K562 (cell line): ENCODE results near the gene EFCAB3. TPM values are rescaled to one million over a fixed set of nuclear protein-coding genes. Genes with fewer than 3 reads are reported as not detected.
"Not testable (repeated sequence)": the region's sequence is repeated elsewhere in the genome, so short reads cannot be mapped to it uniquely, and the experiment has no call there.

ENCODE experiments used
- BHLHE40 ChIP-seq: IDR thresholded peaks from 2 replicates; pipeline ENCODE4 v1.6.1; 2011; ENCODE audit warnings: low read length, improper control_type of control experiment
- CREB1 ChIP-seq, 2 experiments: sonication (generic) in 1 of 2; formaldehyde crosslinking in 1 of 2; IDR thresholded peaks; 2 replicates each; pipeline versions ENCODE4 v1.6.1 to v1.8.0; 2012 to 2022; ENCODE audit warnings: inconsistent platforms in 1 of 2, mild to moderate bottlenecking in 1 of 2, missing genetic modification reagents in 1 of 2, moderate library complexity in 1 of 2
- DMBX1 ChIP-seq: fragments of 250-450 bp; sonication (Bioruptor Pico); IDR thresholded peaks from 2 replicates; pipeline ENCODE4 v1.8.0; 2022; ENCODE audit warnings: inconsistent platforms, mild to moderate bottlenecking, moderate library complexity, borderline replicate concordance
- E2F6 ChIP-seq, 2 experiments: IDR thresholded peaks; 2 replicates each; pipeline ENCODE4 v1.6.1; 2011; ENCODE audit warnings: borderline replicate concordance in 1 of 2, control low read depth in 1 of 2, low read depth in 1 of 2, low read length in 1 of 2, mild to moderate bottlenecking in 1 of 2, mixed read lengths in 1 of 2, moderate library complexity in 1 of 2; ENCODE audit not compliant: insufficient read depth in 1 of 2, insufficient read length in 1 of 2, poor library complexity in 1 of 2, severe bottlenecking in 1 of 2; ENCODE audit errors: extremely low read depth in 1 of 2
- EP300 ChIP-seq: IDR thresholded peaks from 2 replicates; pipeline ENCODE4 v1.6.1; 2012; ENCODE audit warnings: low read length, improper control_type of control experiment
- ETV5 ChIP-seq: sonication (generic); formaldehyde crosslinking; IDR thresholded peaks from 2 replicates; pipeline ENCODE4 v1.4.0; 2020; ENCODE audit warnings: low read depth, mild to moderate bottlenecking, missing genetic modification reagents
- HNRNPLL ChIP-seq: fragments of 200-400 bp; formaldehyde crosslinking; IDR thresholded peaks from 2 replicates; pipeline ENCODE4 v1.6.1; 2017; ENCODE audit warnings: low read length, low read depth, mild to moderate bottlenecking; ENCODE audit not compliant: poor library complexity, severe bottlenecking
- KDM5B ChIP-seq: fragments of 200-600 bp; sonication (generic); IDR thresholded peaks from 2 replicates; pipeline ENCODE4 v1.6.1; 2012; ENCODE audit warnings: low read depth, mild to moderate bottlenecking, moderate library complexity, low read length, control low read depth, inconsistent platforms; ENCODE audit not compliant: insufficient replicate concordance
- KLF1 ChIP-seq: fragments of 450-650 bp; IDR thresholded peaks from 2 replicates; pipeline ENCODE4 v1.6.1; 2016; ENCODE audit warnings: missing genetic modification characterization, missing compliant biosample characterization
- MYC ChIP-seq, 2 experiments: fragments of 250-450 bp in 1 of 2; sonication (Bioruptor Pico) in 1 of 2; IDR thresholded peaks; 2 replicates each; pipeline versions ENCODE4 v1.5.1 to v1.6.1; 2012 to 2021; ENCODE audit warnings: low read depth in 2 of 2, borderline replicate concordance in 1 of 2, improper control_type of control experiment in 1 of 2, low read length in 1 of 2, mild to moderate bottlenecking in 1 of 2, moderate library complexity in 1 of 2
- NFRKB ChIP-seq: fragments of 450-650 bp; IDR thresholded peaks from 2 replicates; pipeline ENCODE4 v1.6.1; 2016; ENCODE audit warnings: low read depth
- SAP30 ChIP-seq: fragments of 200-600 bp; sonication (generic); IDR thresholded peaks from 2 replicates; pipeline ENCODE4 v1.6.1; 2012; ENCODE audit warnings: borderline replicate concordance, low read depth, mild to moderate bottlenecking, moderate library complexity, low read length, control low read depth, inconsistent platforms; ENCODE audit not compliant: insufficient read depth, poor library complexity, severe bottlenecking
- SMC3 ChIP-seq: conservative IDR thresholded peaks from 2 replicates; pipeline ENCODE4 v1.6.1; 2011; ENCODE audit warnings: low read depth, low read length, improper control_type of control experiment; ENCODE audit not compliant: insufficient read depth
- TBP ChIP-seq: optimal IDR thresholded peaks from 2 replicates; pipeline ENCODE3; 2011; ENCODE audit warnings: low read depth, low read length, improper control_type of control experiment
- YY1 ChIP-seq, 3 experiments: IDR thresholded peaks; 2 replicates each; pipeline ENCODE4 v1.6.1; 2011; ENCODE audit warnings: low read length in 2 of 3, mild to moderate bottlenecking in 2 of 3, moderate library complexity in 2 of 3, borderline replicate concordance in 1 of 3, control low read depth in 1 of 3, low read depth in 1 of 3; ENCODE audit not compliant: insufficient read depth in 3 of 3, insufficient replicate concordance in 2 of 3, control insufficient read depth in 1 of 3, insufficient read length in 1 of 3; ENCODE audit errors: extremely low read depth in 1 of 3
- ZNF589 ChIP-seq: fragments of 200-800 bp; sonication (Bioruptor generic); IDR thresholded peaks from 2 replicates; pipeline ENCODE4 v1.6.1; 2016; ENCODE audit warnings: low read depth, missing genetic modification characterization, missing compliant biosample characterization
- polyA plus RNA-seq, 8 experiments: library from polyadenylated mRNA; depleted of rRNA in 4 of 8; stranded (reverse) in 5 of 8; unstranded in 3 of 8; fragments of >200 nt; fragmentation: Nextera tagmentation in 2 of 8; fragmentation: Illumina TruSeq in 1 of 8; extraction: Ambion mirVana in 2 of 8; extraction: Trizol in 1 of 8; gene quantifications; 2 replicates each; pipeline versions ENCODE4 v1.2.1 to v1.2.3, GENCODE V29; 2011 to 2014; ENCODE audit warnings: inconsistent platforms in 1 of 8, missing spikeins in 1 of 8
- total RNA-seq, 7 experiments: library from RNA; depleted of rRNA in 6 of 7; stranded (reverse); fragments of >200 nt in 6 of 7; fragmentation: Illumina TruSeq in 2 of 7; extraction: Trizol in 2 of 7; gene quantifications; 2 replicates each; pipeline versions ENCODE4 v1.2.1 to v1.2.3, GENCODE V29; 2011 to 2021; ENCODE audit warnings: low replicate concordance in 1 of 7
- TF ChIP-seq, protein P1 (sequence below), 2 experiments: fragments of 450-650 bp; conservative IDR thresholded peaks; 2 replicates each; pipeline ENCODE4 v1.6.1; 2017; ENCODE audit warnings: mild to moderate bottlenecking in 2 of 2, moderate library complexity in 2 of 2
- TF ChIP-seq, protein P2 (sequence below): sonication (generic); formaldehyde crosslinking; IDR thresholded peaks from 2 replicates; pipeline ENCODE4 v1.8.0; 2022; ENCODE audit warnings: missing genetic modification reagents, mild to moderate bottlenecking, moderate library complexity, borderline replicate concordance

EFCAB3 gene
- total and polyA plus RNA-seq, 9 of the 15 experiments (the other 6 are each of a cell fraction or from before 2014, with no cell fraction given), result not detected

DNA sequence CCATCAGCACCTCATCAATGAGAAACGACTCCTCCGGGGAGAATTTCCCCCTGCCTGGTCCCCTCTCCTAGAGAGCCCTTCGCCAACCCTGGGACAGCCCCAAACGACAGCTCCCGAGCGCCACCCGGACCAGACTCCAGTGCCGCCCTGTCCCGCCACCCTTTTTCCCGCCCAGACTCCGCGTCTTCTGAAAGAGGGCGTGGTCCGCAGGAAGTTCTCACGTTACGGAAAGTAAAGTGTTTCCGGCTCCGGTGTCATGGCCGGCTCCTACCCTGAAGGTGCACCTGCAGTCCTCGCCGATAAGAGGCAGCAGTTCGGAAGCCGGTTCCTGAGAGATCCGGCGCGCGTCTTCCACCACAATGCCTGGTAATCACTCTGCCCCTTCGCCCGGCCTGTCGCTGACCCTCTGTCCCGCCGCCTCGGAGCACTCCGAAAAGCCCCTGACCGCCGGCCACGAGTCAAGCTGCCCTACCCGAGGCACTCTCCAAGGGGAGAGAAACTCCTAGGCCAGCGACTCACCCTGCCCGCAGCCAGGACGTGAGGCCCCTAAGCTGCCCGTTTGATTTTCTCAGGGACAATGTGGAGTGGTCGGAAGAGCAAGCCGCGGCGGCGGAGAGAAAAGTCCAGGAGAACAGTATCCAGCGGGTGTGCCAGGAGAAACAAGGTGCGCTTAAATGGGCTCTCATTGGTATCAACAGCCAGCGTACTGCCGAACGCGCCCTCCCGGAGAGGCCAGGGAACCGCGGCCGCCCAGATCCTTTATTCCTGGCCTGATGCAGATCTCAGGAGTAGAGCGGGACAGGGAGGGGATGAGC, 43.5 kb downstream of the EFCAB3 start, which contains the start of gene METTL2A (continued):
- peak; percentile 38 for TF ChIP-seq HNRNPLL
- peak; percentile 97 to 98 for TF ChIP-seq E2F6 (IDR thresholded peaks at IDR 0.05; ENCODE audit: borderline replicate concordance in 1 of 2, extremely low read depth in 1 of 2, insufficient read depth in 1 of 2, insufficient read length in 1 of 2, low read depth in 1 of 2, low read length in 1 of 2, poor library complexity in 1 of 2, severe bottlenecking in 1 of 2)
- TF ChIP-seq DMBX1 (CRISPR knock-in tag), result peak; percentile 56
- peak; percentile 60 for TF ChIP-seq BHLHE40
- TF ChIP-seq SAP30, result peak; percentile 61
- peak; percentile 96 for TF ChIP-seq KLF1 (tag)
- 0 out of 2 replicates have a peak, but pooled peaks have one; percentile 20 for TF ChIP-seq CREB1 (IDR thresholded peaks at IDR 0.05)
- TF ChIP-seq CREB1 (CRISPR knock-in tag; IDR thresholded peaks at IDR 0.05), result not testable (repeated sequence)
- TF ChIP-seq, protein P1, sequence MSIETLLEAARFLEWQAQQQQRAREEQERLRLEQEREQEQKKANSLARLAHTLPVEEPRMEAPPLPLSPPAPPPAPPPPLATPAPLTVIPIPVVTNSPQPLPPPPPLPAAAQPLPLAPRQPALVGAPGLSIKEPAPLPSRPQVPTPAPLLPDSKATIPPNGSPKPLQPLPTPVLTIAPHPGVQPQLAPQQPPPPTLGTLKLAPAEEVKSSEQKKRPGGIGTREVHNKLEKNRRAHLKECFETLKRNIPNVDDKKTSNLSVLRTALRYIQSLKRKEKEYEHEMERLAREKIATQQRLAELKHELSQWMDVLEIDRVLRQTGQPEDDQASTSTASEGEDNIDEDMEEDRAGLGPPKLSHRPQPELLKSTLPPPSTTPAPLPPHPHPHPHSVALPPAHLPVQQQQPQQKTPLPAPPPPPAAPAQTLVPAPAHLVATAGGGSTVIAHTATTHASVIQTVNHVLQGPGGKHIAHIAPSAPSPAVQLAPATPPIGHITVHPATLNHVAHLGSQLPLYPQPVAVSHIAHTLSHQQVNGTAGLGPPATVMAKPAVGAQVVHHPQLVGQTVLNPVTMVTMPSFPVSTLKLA (conservative IDR thresholded peaks at IDR 0.05), result peak; percentile 46 to 86
- peak; percentile 81 for TF ChIP-seq ETV5 (CRISPR knock-in tag)
- TF ChIP-seq, protein P2, sequence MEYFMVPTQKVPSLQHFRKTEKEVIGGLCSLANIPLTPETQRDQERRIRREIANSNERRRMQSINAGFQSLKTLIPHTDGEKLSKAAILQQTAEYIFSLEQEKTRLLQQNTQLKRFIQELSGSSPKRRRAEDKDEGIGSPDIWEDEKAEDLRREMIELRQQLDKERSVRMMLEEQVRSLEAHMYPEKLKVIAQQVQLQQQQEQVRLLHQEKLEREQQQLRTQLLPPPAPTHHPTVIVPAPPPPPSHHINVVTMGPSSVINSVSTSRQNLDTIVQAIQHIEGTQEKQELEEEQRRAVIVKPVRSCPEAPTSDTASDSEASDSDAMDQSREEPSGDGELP, result peak; percentile 78
- TF ChIP-seq EP300, result peak; percentile 36
- peak; percentile 88 for TF ChIP-seq KDM5B
- TF ChIP-seq MYC (IDR thresholded peaks at IDR 0.05; ENCODE audit: low read depth, low read length), result peak; percentile 77; the same call in 1 of the 2 replicates
- 0 out of 2 replicates have a peak, but pooled peaks have one; percentile 54 for TF ChIP-seq MYC (CRISPR knock-in tag; IDR thresholded peaks at IDR 0.05; ENCODE audit: borderline replicate concordance, low read depth)
- TF ChIP-seq ZNF589 (CRISPR knock-in tag), result 0 out of 2 replicates have a peak, but pooled peaks have one; percentile 52
- TF ChIP-seq NFRKB, result peak; percentile 71; the same call in 1 of the 2 replicates
- peak; percentile 82 to 96 (median 94) for TF ChIP-seq YY1 (IDR thresholded peaks at IDR 0.05; ENCODE audit: borderline replicate concordance in 1 of 3, control insufficient read depth in 1 of 3, extremely low read depth in 1 of 3, insufficient read depth in 3 of 3, insufficient read length in 1 of 3, insufficient replicate concordance in 2 of 3, low read depth in 1 of 3, low read length in 2 of 3)
- TF ChIP-seq SMC3, result 0 out of 2 replicates have a peak, but pooled peaks have one; percentile 17
- TF ChIP-seq TBP, result peak; percentile 42
